Upper lobe of left lung (tissue), 6 donors: ENCODE data around the gene PRSS56. TPM values are rescaled to one million over a fixed set of nuclear protein-coding genes. Genes with fewer than 3 reads are reported as not detected.
A peak's percentile ranks its signal among the peaks of the same experiment; 100 is the strongest.

Source experiments
- ATAC-seq, 2 donors: fragments of 200-7000 bp; cut with Tn5 transposase; one replicate each; pipeline ENCODE4 v1.9.1; 2022; ENCODE audit warnings: mild to moderate bottlenecking in 2 of 2, moderate library complexity in 2 of 2; ENCODE audit not compliant: low FRiP score in 2 of 2
- DNase-seq, 2 donors: peaks; one replicate each; pipeline ENCODE4 v3.0.0-alpha.2; 2019 to 2020
- H3K27ac ChIP-seq, 4 donors: fragments of 200-600 bp; sonication (generic); one replicate each; pipeline ENCODE4 v1.5.1; 2016 to 2019
- H3K27me3 ChIP-seq, 4 donors: fragments of 200-600 bp; sonication (generic); one replicate each; pipeline ENCODE4 v1.5.1; 2017 to 2019
- H3K36me3 ChIP-seq, 4 donors: fragments of 200-600 bp; sonication (generic); one replicate each; pipeline ENCODE4 v1.5.1; 2016 to 2019
- H3K4me1 ChIP-seq, 4 donors: fragments of 200-600 bp; sonication (generic); one replicate each; pipeline ENCODE4 v1.5.1; 2018 to 2019
- H3K4me3 ChIP-seq, 4 donors: fragments of 200-600 bp; sonication (generic); one replicate each; pipeline ENCODE4 v1.5.1; 2017 to 2019; ENCODE audit warnings: mild to moderate bottlenecking in 2 of 4, moderate library complexity in 1 of 4
- H3K9me3 ChIP-seq, 4 donors: fragments of 200-600 bp; sonication (generic); one replicate each; pipeline ENCODE4 v1.5.1; 2018 to 2019
- CTCF ChIP-seq, 6 experiments: fragments of 450-650 bp in 4 of 6; fragments of 200-600 bp in 2 of 6; sonication (generic) in 2 of 6; IDR thresholded peaks; one replicate each; pipeline ENCODE4 v1.5.1; 2016 to 2019; ENCODE audit warnings: antibody characterized with exemption in 6 of 6
- EP300 ChIP-seq, 4 donors: sonication (generic); formaldehyde crosslinking; IDR thresholded peaks; one replicate each; pipeline ENCODE4 v1.5.1; 2017; ENCODE audit warnings: antibody characterized with exemption in 4 of 4, control low read depth in 2 of 4
- POLR2A ChIP-seq, 4 donors: fragments of 450-650 bp; IDR thresholded peaks; one replicate each; pipeline ENCODE4 v1.5.1; 2016 to 2017; ENCODE audit warnings: antibody characterized with exemption in 4 of 4, mild to moderate bottlenecking in 2 of 4
- POLR2AphosphoS5 ChIP-seq, 2 donors: sonication (generic); formaldehyde crosslinking; IDR thresholded peaks; one replicate each; pipeline ENCODE4 v1.5.1; 2017; ENCODE audit warnings: antibody characterized with exemption in 2 of 2
- WGBS, 2 donors: methylation state at CpG; one replicate each; pipeline ENCODE4 v1.1.5; 2017 to 2018; 5-methylcytosine and 5-hydroxymethylcytosine counted together
- total RNA-seq, 6 donors: library from RNA; depleted of rRNA in 4 of 6; stranded (reverse); fragments of >200 nt in 4 of 6; gene quantifications; one replicate each; pipeline versions ENCODE4 v1.1.0 to v1.2.1, GENCODE V29; 2016 to 2021
- donor health status: DM: no; HTN: no; CAD: no; lungs with moderate emphysema.
- donor health status: DM: no; HTN: yes; CAD: no; lungs with severe emphysema.

PRSS56 gene
- total RNA-seq, 6 donors from 2014 or later: not detected

- TF ChIP-seq EP300 (IDR thresholded peaks at IDR 0.05) (no peak), CTCF (IDR thresholded peaks at IDR 0.05) (no peak), POLR2A (IDR thresholded peaks at IDR 0.05) (no peak), POLR2AphosphoS5 (IDR thresholded peaks at IDR 0.05) (no peak)
- Histone ChIP-seq H3K9me3 (no peaks in the 10 kb centered on the region), H3K4me3 (no peak overlapping the region), H3K27me3 (peaks cover 0 to 54% (median 33%) of the 10 kb centered on the region in 4 donors), H3K36me3 (no peaks in the 10 kb centered on the region), H3K4me1 (peaks cover 17 to 33% (median 22%) of the 10 kb centered on the region in 4 donors), H3K27ac (no peak overlapping the region)
- ATAC-seq (no peak), DNase-seq (peak in 1 of 2 donors; percentile 65)
- WGBS, 2 donors: 73 to 84% methylated on average over 11 to 15 of the region's 15 CpGs
Observed at GRCh38 chr2:232520489-232520888, 301 bp downstream of the PRSS56 start.

- no peaks in the 10 kb centered on the region for H3K36me3 ChIP-seq
- peaks cover 17 to 38% (median 22%) of the 10 kb centered on the region in 4 donors for H3K4me1 ChIP-seq
- no peaks in the 10 kb centered on the region for H3K9me3 ChIP-seq
- WGBS, 2 donors: 89 to 92% methylated on average over 10 to 14 of the region's 14 CpGs
- H3K27ac ChIP-seq: no peak overlapping the region
- no peak for TF ChIP-seq POLR2AphosphoS5 (IDR thresholded peaks at IDR 0.05)
- no peak for TF ChIP-seq EP300 (IDR thresholded peaks at IDR 0.05)
- TF ChIP-seq POLR2A (IDR thresholded peaks at IDR 0.05): no peak
- TF ChIP-seq CTCF (IDR thresholded peaks at IDR 0.05): no peak
- DNase-seq (peak in 1 of 2 donors; percentile 55), ATAC-seq (no peak)
- H3K4me3 ChIP-seq: no peak overlapping the region
- H3K27me3 ChIP-seq: peaks cover 0 to 59% (median 34%) of the 10 kb centered on the region in 4 donors
Observed at GRCh38 chr2:232521098-232521497, 910 bp downstream of the PRSS56 start.

GRCh38 chr2:232521959-232522622 lies 1.9 kb downstream of the PRSS56 start:
- Histone ChIP-seq H3K27ac (no peak overlapping the region), H3K4me3 (peak overlapping the region in 3 of 4 donors; percentile 4 to 29 (median 27)), H3K36me3 (no peaks in the 10 kb centered on the region), H3K27me3 (peaks cover 0 to 59% (median 34%) of the 10 kb centered on the region in 4 donors), H3K9me3 (no peaks in the 10 kb centered on the region), H3K4me1 (peaks cover 17 to 38% (median 22%) of the 10 kb centered on the region in 4 donors)
- WGBS, 2 donors: 1% methylated on average over 18 of the region's 66 CpGs; no CpG with 5 or more reads in 1 of the 2 donors
- DNase-seq: peak; percentile 43 to 96
- ATAC-seq: peak in 1 of 2 donors; percentile 72
- no peak for TF ChIP-seq EP300 (IDR thresholded peaks at IDR 0.05)
- TF ChIP-seq POLR2AphosphoS5 (IDR thresholded peaks at IDR 0.05): no peak
- peak; percentile 80 to 95 (median 89) for TF ChIP-seq CTCF (IDR thresholded peaks at IDR 0.05)
- TF ChIP-seq POLR2A (IDR thresholded peaks at IDR 0.05): no peak

GRCh38 chr2:232522623-232523401 lies 2.6 kb downstream of the PRSS56 start:
- ATAC-seq (no peak), DNase-seq (peak in 1 of 2 donors; percentile 78)
- H3K4me1 ChIP-seq: peaks cover 17 to 38% (median 22%) of the 10 kb centered on the region in 4 donors
- H3K27ac ChIP-seq: no peak overlapping the region
- no peaks in the 10 kb centered on the region for H3K36me3 ChIP-seq
- TF ChIP-seq POLR2A (IDR thresholded peaks at IDR 0.05): no peak
- TF ChIP-seq POLR2AphosphoS5 (IDR thresholded peaks at IDR 0.05): no peak
- no peak for TF ChIP-seq CTCF (IDR thresholded peaks at IDR 0.05)
- no peak for TF ChIP-seq EP300 (IDR thresholded peaks at IDR 0.05)
- 20 to 21% methylated on average over 23 to 46 of the region's 46 CpGs for WGBS, 2 donors
- no peaks in the 10 kb centered on the region for H3K9me3 ChIP-seq
- peaks cover 0 to 59% (median 34%) of the 10 kb centered on the region in 4 donors for H3K27me3 ChIP-seq
- peak overlapping the region in 2 of 4 donors; percentile 27 to 29 for H3K4me3 ChIP-seq
